ENCODE measurements around the gene COQ2.
"Not testable (repeated sequence)": the region's sequence is repeated elsewhere in the genome, so short reads cannot be mapped to it uniquely, and the experiment has no call there.

COQ2 gene

GRCh38 chr4:83283181-83283580 lies 1.4 kb downstream of the COQ2 start:
- no peak for DNase-seq

DNA sequence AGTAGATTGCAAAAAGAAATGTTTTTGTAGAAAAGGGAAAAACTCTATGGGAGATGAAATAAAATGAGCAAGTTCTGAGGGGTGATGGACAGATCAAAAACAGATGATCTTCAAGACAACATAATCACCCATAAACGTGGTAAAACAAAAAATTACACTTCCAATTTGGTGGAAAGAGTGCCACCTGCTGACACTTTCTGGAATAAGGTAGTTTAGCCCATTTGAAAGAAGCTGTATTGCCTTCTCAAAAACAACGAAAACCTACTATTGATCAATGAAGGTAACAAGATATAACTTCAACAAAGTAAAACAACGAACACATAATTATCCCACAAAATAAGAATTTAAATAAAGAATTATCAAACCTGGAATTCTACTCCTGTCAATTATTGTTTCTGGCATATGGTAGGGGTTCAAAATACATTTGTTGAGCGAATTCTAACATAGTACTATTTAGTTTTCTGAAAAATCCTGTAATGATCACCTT lies 2.5 kb downstream of the COQ2 start:
- peak; percentile 67 for DNase-seq

DNA sequence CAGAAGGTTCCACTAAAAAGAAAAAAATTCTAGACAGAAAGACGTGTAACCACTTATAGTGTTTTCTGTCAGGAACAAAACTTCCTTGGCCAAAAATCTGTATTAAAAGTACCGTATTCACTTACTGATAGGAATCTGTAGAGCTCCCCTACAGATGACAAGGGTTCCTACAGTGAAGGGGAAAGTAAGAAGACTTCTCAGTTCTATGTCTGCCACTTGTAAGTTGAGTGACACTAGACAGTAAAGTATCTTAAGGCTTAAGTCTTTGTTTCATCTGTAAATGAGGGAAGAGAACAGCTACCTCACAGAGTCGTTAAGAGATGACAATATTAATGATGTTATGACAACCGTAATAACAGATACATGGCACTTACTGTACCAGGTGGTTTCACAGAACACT lies 3.3 kb downstream of the COQ2 start:
- DNase-seq, result no peak

DNA sequence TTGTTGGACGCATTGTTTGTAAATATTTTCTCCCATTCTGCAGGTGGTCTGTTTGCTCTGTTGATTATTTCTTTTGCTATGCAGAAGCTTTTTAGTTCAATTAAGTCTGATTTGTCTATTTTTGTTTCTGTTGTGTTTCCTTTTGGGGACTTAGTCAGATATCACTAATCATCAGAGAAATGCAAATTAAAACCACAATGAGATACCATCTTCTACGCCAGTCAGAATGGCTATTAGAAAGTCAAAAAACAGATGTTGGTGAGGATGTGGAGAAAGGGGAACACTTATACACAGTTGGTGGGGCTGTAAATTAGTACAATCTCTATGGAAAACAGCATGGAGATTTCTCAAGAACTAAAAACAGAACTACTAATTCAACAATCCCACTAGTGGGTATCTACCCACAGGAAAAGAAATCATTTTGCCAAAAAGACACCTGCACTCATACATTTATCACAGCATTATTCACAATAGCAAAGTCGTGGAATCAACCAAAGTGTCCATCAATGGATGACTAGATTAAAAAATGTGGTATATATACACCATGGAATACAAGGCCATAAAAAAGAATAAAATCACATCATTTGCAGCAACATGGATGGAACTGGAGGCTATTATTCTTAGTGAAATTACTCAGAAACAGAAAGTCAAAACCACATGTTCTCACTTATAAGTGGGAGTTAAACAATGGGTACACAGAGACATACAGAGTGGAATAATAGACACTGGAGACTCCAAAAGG lies 8.1 kb downstream of the COQ2 start:
- DNase-seq, result no peak

DNA sequence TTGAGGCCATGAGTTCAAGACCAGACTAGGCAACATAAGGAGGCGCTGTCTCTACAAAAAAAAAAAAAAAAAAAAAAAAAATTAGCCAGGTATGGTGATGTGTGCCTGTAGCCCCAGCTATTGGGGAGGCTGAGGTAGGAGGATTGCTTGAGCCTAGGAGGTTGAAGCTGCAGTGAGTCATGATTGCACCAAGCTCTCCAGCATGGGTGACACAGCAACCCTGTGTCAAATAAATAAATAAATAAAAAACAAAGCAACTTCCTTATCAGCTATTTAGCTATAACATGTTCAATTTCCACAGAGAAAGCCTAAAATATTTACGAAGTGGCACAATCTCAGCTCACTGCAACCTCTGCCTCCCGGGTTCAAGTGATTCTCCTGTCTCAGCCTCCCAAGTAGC lies 10.7 kb downstream of the COQ2 start:
- not testable (repeated sequence) for DNase-seq

DNA sequence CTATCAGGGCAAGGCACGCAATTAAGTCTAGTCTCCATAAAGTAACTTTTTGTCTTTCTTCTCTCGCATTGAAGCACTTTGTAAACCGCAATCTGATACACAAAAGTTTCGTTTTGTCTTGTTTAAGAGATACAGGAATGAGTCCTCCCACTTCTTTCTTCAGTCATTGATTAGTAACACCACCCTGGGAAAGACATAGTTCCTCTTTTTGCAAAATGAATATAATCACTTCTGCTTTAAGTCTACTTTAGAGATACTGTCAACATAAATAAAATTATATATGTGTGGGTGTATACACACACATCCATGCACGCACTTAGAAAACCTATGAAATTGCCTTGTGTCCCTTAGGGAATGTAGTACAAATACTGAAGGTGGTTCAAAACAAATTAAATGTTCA lies 11.7 kb downstream of the COQ2 start:
- DNase-seq, result no peak

- peak; percentile 10 for DNase-seq
Observed at GRCh38 chr4:83269256-83269655, 15.3 kb downstream of the COQ2 start.

- DNase-seq, result no peak
Observed at GRCh38 chr4:83268491-83268890, 16.1 kb downstream of the COQ2 start.

- DNase-seq, result no peak
Observed at GRCh38 chr4:83267830-83268475, 16.6 kb downstream of the COQ2 start.

DNA sequence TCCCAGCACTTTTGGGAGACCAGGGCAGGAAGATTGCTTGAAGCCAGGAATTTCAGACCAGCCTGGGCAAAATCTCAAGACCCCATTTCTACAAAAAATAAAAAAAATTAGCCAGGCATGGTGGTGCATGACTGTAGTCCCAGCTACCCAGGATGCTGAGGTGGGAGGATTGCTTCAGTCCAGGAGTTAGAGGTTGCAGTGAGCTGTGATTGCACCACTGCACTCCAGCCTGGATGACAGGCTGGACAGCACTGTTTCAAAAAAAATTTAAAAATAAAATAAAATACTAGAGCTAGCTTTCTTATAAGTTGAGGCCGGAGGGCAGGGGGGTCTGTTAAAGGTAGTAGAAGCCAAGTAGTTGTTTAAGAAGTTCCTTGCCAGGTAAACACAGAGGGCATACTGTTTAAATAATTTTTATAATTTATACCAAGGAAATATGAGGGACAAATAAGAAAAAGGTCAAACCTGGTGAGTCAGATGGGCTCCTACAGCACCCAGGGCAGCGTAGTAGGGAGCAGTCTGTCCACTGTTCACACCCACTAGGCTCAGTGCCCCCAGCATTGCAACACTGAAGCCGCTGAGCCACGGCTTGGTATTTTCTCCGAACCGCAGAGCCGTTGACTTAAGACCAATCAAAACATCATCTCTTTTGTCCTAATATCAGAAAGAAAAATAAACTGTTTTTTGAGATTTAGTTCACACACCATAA lies 17.3 kb downstream of the COQ2 start:
- peak; percentile 29 for DNase-seq

DNA sequence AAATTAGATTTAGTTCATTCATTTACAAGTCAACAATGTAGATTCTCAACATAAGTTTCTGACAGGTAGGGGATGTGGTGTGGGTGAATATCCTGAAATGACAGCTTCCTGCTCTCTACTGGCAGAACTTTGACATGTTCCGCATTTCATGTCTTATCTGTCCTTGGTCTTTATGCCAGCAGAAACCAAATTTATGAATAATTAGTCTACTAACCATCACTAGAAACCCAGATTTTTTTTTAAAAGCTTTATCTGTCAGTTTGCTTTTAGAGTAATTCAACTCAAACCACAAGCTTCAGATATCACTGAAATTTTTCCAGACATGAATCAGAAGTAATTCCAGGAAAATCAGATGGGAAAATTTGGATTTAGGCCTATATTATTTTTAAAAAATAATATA lies 17.9 kb downstream of the COQ2 start:
- DNase-seq, result peak; percentile 18

- no peak for DNase-seq
Observed at GRCh38 chr4:83263106-83263505, 21.5 kb downstream of the COQ2 start.

GRCh38 chr4:83262682-83263081 lies 21.9 kb downstream of the COQ2 start:
- no peak for DNase-seq

DNA sequence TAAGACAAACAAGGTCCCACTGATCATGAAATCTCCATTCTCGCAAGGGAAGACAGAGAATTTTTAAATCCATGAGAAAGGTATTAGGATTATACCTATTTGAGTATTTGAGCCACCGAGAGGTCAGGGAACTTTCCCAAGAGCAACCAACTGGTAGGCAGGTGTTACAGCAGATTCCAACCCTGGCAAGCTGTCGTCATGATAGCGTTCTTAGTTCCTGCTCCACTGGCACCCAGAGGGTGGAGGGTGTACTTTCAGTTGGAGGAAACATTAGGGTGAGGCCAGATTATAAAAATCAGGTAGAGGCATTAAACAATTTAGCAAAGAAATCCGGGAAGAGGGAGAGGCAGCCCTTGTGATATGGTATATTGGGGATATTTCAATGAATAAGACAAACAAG lies 23.3 kb downstream of the COQ2 start:
- no peak for DNase-seq

DNA sequence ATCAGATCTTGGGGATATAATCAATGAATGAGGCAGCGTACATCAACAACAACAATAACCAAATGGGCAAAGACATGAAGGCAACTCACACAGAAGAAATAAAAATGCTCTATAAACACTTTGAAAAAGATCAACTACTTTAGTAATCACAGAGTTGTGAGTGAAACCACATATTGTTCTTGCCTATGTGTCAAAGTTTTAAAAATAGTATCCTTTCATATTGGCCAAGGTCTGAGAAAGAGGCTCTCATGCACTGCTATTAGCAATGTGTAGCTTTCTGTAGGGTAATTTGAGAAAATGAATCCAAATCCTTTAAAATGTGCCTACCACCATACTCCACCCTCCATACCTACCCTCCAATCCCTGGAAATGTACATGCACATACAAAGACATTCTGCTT lies 25.0 kb downstream of the COQ2 start:
- no peak for DNase-seq

DNA sequence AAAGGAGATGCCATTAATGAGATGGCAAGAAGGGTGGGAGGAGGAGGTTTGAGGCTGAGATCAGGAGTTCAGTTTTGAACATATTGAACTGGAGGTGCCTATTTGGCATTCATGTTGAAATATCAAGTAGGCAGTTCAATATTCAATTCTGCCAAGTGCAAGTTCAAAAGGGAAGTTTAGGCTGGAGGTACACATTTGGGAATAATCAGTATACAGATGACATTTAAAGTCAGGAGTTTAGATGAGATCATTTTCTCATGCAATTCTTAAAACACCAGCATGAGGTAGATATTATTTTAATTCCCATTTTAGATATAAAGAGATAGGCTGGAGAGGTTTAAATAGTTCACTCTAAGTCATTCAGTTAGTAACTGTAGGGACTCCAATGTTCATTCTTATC lies 26.1 kb downstream of the COQ2 start:
- DNase-seq, result no peak

DNA sequence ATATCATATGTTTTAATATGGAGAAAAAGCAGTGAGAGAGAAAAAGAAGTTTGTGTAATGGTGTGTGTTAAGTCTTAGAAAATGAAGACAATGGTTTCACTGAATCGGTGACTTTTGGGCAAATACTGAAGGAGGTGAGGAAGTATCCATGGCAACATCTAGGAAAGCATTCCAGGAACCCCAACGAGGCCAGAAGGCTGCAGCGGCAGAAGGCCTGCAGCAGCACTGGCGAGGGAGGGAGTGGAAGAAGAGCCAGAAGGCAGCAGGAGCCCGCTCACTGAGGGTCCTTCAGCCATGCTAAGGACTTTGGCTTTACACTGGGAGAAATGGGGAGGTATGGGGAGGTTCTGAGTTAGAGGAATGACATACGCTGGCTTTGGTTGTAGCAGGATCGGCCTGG lies 26.8 kb downstream of the COQ2 start:
- DNase-seq, result no peak

- DNase-seq, result peak; percentile 95
Observed at GRCh38 chr4:83255584-83255983, 29.0 kb downstream of the COQ2 start.

DNA sequence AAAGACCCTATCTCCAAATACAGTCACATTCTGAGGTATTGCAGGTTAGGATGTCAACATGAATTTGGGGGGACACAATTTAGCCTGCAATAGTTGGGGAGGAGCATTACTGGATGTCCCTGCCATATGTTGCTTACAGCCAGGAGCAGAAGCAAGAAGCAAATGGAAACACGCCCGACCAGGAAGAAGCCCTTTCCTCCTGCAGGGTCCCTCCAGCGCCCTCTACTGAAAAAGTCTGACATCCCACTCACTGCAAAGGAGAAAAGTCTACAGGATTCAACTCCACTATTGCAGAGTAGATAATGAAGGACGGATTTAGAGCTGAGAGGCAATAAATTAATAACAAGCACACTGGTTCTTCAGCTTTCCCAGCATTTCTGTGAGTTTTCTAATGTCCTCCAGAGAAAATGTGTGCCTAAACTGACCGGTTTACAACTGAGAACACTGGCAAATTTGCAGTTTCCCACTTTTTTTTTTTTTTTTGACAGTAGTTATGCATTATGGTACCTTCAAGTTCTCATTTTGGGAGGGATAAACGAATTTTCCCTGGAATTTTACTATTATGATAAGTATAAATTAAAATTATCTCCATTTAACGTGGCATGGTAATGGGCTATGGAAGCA lies 31.7 kb downstream of the COQ2 start:
- DNase-seq, result peak; percentile 73

- DNase-seq, result no peak
Observed at GRCh38 chr4:83251447-83251830, 33.2 kb downstream of the COQ2 start.

GRCh38 chr4:83250687-83251446 lies 33.7 kb downstream of the COQ2 start:
- peak; percentile 70 for DNase-seq

DNA sequence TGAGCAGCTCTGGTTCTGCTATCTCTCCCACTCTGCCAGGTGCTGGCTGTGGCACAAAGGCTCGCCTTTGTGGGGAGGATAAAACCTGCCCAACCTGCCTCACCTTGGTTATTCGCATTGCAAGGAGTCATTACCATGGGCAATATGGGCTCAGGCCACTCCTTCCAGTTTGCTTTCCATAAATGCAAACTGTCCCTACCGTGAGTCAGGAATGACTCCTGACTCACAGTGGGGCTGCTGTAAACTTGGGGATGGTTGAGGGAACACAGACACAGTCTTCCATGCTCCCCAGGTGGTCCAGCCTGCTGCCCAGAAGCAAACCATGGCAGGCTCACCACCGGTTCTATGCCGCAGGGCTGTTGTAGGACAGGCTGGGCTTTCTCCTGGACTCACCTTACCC lies 36.1 kb downstream of the COQ2 start:
- no peak for DNase-seq
